ENCODE data around the gene MYCBP. TPM values are rescaled to one million over a fixed set of nuclear protein-coding genes. Genes with fewer than 3 reads are reported as not detected.
A peak's percentile ranks its signal among the peaks of the same experiment; 100 is the strongest.

Gene MYCBP
- total and polyA plus RNA-seq, 2 of the 13 experiments (the other 11 are each of a cell fraction or from before 2014, with no cell fraction given) = 11.4 to 30.4 TPM

DNA sequence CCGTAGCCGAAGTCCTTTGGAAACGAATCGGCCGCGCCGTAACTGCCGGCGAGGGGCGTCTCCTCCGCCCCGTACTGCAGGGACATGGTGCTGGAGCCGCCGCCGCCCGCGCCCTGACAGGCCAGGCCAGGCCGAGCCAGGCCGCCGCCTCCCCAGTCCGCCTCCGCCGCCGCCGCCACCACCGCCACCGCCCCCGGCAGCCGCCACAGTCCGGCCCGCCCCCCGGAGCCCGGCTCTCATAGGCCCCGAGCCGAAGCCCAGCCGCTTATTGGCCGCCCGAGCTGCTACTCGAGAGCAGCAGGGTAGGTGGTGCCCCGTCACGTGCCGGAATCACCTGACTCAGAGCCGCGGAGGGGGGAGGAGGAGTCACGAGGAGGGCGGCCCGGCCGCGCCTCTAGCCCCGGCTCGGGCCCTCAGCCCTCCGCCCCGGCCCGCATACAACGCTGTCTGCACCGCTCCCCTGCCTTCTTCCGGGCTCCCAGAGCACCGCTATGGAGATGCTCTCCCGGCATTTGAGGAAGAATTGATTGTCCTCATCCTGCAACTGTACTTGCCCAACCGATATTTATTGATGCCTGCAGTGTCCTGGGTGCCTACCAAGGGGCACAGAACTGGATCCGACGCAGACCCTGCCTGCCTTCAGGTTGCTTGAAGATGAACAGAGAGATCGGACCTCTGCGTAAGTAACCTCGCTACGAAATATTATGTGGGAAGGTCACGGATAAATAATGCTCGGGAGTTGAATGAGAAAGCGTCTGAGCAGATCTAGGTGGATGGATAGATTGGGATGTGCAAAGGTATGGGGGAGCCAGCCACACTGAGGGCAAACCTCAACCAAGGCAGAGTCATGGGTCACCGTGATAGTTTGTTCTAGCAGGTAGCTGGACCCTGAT is 13.3 kb downstream of the MYCBP start, which contains the start of gene RRAGC (continued):
- TF ChIP-seq, protein P1, sequence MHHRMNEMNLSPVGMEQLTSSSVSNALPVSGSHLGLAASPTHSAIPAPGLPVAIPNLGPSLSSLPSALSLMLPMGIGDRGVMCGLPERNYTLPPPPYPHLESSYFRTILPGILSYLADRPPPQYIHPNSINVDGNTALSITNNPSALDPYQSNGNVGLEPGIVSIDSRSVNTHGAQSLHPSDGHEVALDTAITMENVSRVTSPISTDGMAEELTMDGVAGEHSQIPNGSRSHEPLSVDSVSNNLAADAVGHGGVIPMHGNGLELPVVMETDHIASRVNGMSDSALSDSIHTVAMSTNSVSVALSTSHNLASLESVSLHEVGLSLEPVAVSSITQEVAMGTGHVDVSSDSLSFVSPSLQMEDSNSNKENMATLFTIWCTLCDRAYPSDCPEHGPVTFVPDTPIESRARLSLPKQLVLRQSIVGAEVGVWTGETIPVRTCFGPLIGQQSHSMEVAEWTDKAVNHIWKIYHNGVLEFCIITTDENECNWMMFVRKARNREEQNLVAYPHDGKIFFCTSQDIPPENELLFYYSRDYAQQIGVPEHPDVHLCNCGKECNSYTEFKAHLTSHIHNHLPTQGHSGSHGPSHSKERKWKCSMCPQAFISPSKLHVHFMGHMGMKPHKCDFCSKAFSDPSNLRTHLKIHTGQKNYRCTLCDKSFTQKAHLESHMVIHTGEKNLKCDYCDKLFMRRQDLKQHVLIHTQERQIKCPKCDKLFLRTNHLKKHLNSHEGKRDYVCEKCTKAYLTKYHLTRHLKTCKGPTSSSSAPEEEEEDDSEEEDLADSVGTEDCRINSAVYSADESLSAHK (CRISPR knock-in tag; IDR thresholded peaks at IDR 0.05; ENCODE audit: borderline replicate concordance) = no peak
- no peak for TF ChIP-seq ZNF558 (CRISPR knock-in tag; IDR thresholded peaks at IDR 0.05; ENCODE audit: borderline replicate concordance)
- TF ChIP-seq, protein P2, sequence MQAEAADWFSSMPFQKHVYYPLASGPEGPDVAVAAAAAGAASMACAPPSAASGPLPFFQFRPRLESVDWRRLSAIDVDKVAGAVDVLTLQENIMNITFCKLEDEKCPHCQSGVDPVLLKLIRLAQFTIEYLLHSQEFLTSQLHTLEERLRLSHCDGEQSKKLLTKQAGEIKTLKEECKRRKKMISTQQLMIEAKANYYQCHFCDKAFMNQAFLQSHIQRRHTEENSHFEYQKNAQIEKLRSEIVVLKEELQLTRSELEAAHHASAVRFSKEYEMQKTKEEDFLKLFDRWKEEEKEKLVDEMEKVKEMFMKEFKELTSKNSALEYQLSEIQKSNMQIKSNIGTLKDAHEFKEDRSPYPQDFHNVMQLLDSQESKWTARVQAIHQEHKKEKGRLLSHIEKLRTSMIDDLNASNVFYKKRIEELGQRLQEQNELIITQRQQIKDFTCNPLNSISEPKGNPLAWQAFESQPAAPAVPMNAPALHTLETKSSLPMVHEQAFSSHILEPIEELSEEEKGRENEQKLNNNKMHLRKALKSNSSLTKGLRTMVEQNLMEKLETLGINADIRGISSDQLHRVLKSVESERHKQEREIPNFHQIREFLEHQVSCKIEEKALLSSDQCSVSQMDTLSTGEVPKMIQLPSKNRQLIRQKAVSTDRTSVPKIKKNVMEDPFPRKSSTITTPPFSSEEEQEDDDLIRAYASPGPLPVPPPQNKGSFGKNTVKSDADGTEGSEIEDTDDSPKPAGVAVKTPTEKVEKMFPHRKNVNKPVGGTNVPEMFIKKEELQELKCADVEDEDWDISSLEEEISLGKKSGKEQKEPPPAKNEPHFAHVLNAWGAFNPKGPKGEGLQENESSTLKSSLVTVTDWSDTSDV (CRISPR knock-in tag; IDR thresholded peaks at IDR 0.05) = 0 out of 2 replicates have a peak, but pooled peaks have one; percentile 6
- no peak for TF ChIP-seq ZNF230 (CRISPR knock-in tag; IDR thresholded peaks at IDR 0.05)
- TF ChIP-seq ZNF17 (CRISPR knock-in tag; IDR thresholded peaks at IDR 0.05) = no peak
- TF ChIP-seq ZNF337 (CRISPR knock-in tag; IDR thresholded peaks at IDR 0.05; ENCODE audit: borderline replicate concordance, low read depth) = no peak
- no peak for TF ChIP-seq CHCHD3 (CRISPR knock-in tag; IDR thresholded peaks at IDR 0.05)
- peak; percentile 42; the same call in 1 of the 2 replicates for TF ChIP-seq SNAPC2 (CRISPR knock-in tag; IDR thresholded peaks at IDR 0.05)
- TF ChIP-seq ATAD3A (CRISPR knock-in tag; IDR thresholded peaks at IDR 0.05) = no peak
- no peak for TF ChIP-seq ZSCAN30 (CRISPR knock-in tag; IDR thresholded peaks at IDR 0.05)
- no peak for TF ChIP-seq JUNB (CRISPR knock-in tag; IDR thresholded peaks at IDR 0.05; ENCODE audit: borderline replicate concordance)
- 0 out of 2 replicates have a peak, but pooled peaks have one; percentile 69 for TF ChIP-seq NFATC3 (CRISPR knock-in tag; IDR thresholded peaks at IDR 0.05)
- TF ChIP-seq HNRNPK (IDR thresholded peaks at IDR 0.05; ENCODE audit: low read depth, low read length, poor library complexity, severe bottlenecking) = peak; percentile 6
- no peak for TF ChIP-seq RBAK (CRISPR knock-in tag; IDR thresholded peaks at IDR 0.05)
- no peak for TF ChIP-seq MBNL3 (CRISPR knock-in tag; conservative IDR thresholded peaks at IDR 0.05)
- TF ChIP-seq TBX2 (CRISPR knock-in tag; IDR thresholded peaks at IDR 0.05; ENCODE audit: borderline replicate concordance) = peak; percentile 38; the same call in 1 of the 2 replicates
- no peak for TF ChIP-seq ZNF326 (CRISPR knock-in tag; IDR thresholded peaks at IDR 0.05; ENCODE audit: borderline replicate concordance)
- TF ChIP-seq NFE2L1 (CRISPR knock-in tag; IDR thresholded peaks at IDR 0.05; ENCODE audit: borderline replicate concordance) = no peak
- TF ChIP-seq, protein P3, sequence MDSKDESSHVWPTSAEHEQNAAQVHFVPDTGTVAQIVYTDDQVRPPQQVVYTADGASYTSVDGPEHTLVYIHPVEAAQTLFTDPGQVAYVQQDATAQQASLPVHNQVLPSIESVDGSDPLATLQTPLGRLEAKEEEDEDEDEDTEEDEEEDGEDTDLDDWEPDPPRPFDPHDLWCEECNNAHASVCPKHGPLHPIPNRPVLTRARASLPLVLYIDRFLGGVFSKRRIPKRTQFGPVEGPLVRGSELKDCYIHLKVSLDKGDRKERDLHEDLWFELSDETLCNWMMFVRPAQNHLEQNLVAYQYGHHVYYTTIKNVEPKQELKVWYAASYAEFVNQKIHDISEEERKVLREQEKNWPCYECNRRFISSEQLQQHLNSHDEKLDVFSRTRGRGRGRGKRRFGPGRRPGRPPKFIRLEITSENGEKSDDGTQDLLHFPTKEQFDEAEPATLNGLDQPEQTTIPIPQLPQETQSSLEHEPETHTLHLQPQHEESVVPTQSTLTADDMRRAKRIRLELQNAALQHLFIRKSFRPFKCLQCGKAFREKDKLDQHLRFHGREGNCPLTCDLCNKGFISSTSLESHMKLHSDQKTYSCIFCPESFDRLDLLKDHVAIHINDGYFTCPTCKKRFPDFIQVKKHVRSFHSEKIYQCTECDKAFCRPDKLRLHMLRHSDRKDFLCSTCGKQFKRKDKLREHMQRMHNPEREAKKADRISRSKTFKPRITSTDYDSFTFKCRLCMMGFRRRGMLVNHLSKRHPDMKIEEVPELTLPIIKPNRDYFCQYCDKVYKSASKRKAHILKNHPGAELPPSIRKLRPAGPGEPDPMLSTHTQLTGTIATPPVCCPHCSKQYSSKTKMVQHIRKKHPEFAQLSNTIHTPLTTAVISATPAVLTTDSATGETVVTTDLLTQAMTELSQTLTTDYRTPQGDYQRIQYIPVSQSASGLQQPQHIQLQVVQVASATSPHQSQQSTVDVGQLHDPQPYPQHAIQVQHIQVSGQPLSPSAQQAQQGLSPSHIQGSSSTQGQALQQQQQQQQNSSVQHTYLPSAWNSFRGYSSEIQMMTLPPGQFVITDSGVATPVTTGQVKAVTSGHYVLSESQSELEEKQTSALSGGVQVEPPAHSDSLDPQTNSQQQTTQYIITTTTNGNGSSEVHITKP (CRISPR knock-in tag; IDR thresholded peaks at IDR 0.05; ENCODE audit: low read depth) = peak; percentile 29; the same call in 1 of the 2 replicates

All from HepG2 (cell line).